HG02938 (cell line): Measurements from ENCODE around the gene SLC6A6.
"Not testable (repeated sequence)": the region's sequence is repeated elsewhere in the genome, so short reads cannot be mapped to it uniquely, and the experiment has no call there.

Experiments used
- ATAC-seq: cut with Tn5 transposase; IDR thresholded peaks from one replicate; pipeline ENCODE4 v1.9.1; 2021; ENCODE audit warnings: mild to moderate bottlenecking, moderate library complexity; ENCODE audit not compliant: unreplicated experiment

SLC6A6 gene

DNA sequence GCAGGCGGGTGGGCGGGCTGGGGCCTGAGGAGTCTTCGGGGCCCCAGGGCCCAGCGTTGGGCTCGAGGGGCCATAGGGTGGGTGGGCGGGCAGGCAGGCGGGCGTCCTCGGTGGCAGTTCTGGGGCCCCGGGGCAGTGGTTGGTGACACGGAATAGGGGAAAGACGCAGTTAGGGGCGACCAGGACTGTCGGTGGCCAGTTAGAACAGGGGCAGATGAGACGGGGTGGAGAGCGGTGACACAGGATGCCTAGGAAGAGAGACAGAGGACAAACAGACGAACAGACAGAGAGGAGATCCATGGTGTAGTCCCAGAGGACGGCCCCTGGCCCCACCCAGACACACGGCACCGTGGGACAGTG, 101.3 kb downstream of the SLC6A6 start:
- ATAC-seq: no peak

- ATAC-seq: no peak
Observed at GRCh38 chr3:14505001-14505802, 102.8 kb downstream of the SLC6A6 start.

GRCh38 chr3:14505803-14506500, 103.5 kb downstream of the SLC6A6 start:
- no peak for ATAC-seq

- no peak for ATAC-seq
Observed at GRCh38 chr3:14506626-14507304, 104.4 kb downstream of the SLC6A6 start.

GRCh38 chr3:14507305-14507741, 104.9 kb downstream of the SLC6A6 start:
- ATAC-seq: no peak

- ATAC-seq: no peak
Observed at GRCh38 chr3:14507757-14508504, 105.5 kb downstream of the SLC6A6 start.

DNA sequence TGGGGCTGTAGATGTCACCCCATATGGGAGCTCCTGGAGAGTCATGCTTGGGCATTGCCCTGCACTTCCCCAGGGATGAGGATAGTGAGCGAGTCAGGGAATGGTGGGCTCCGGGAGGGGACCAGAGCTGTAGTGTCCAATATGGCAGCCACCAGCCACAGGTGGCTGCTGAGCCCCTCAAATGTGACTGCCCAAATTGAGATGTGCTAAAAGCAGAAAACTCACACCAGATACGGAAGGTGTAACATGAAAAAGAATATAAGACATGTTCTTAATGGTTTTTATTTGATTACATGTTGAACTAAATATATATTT, 106.1 kb downstream of the SLC6A6 start:
- ATAC-seq: no peak

DNA sequence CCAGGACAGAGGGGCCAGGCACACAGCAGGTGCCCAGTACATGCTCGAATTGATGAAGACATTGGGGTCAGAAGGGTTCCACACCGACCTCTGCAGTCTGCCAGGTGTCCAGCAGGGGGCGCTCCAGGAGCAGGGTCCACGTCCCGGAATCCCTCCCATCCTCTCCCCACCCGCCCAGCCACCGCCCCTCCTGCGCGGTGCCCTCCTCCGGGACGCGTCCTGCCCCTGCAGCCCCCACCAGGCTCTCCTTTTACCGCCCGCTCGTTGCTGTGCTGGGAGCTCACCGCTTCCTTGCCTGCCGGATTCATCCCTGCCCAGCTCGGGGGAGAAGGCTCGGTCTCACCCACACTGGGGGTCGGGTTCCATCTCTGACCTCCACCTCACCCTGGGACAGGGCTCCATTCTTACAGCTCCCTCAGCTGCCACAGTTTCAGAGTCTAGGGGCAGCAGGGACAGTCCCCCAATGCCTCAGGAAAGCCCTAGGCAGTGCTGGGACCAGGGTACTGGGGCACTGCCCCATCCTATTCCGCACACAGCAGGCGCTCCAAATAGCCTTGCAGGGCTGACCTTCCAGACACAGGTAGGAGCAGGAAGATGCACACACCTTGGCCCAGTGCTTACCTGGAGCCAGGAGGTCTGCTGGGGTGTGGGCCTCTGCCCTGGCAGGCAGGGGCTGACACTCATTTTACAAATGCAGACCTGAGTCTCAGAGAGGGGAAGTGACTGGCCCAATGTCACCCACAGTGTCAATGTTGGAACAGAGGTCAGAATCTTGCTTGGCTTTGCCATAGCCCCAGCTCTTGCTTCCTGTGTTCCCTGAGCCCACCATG, 106.8 kb downstream of the SLC6A6 start:
- no peak for ATAC-seq

- no peak for ATAC-seq
Observed at GRCh38 chr3:14509796-14510100, 107.3 kb downstream of the SLC6A6 start.

DNA sequence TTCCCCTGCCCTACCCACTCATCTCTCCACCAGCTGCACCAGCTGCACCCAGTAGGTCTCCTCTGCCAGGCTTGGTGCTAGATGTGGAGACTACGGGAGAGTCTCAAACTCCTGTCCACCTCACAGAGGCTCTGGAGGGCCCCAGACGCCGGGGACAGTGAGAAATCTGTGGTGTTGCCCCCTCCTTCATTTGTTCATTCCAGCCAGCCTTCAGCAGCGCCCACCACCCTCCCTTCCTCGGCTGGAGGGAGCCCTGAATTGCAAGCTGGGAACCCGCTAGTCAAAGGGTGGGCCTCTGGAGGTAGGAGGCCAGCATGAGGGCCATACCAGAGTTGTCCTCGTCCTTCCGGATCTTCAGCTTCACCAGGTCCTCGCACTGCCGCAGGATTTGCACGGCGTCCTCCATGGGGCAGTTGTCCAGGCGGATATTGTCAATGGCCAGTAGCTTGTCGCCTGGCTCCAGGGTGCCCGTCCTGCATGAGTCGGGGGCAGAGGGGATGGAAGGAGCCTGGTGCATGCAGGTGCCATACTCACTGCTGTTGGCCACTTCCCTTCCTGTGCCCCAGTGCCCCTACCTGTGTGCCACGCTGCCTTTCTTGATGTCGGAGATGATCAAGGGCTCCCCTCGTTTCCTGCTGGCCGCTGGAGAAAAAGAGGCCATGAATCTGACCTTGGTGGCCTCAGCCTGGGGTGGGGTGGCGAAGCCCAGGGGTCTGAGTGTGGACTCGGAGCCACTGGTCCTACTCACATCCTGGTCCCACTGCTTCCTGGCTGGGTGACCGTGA, 108.6 kb downstream of the SLC6A6 start:
- no peak for ATAC-seq

- no peak for ATAC-seq
Observed at GRCh38 chr3:14511623-14512280, 109.3 kb downstream of the SLC6A6 start.

DNA sequence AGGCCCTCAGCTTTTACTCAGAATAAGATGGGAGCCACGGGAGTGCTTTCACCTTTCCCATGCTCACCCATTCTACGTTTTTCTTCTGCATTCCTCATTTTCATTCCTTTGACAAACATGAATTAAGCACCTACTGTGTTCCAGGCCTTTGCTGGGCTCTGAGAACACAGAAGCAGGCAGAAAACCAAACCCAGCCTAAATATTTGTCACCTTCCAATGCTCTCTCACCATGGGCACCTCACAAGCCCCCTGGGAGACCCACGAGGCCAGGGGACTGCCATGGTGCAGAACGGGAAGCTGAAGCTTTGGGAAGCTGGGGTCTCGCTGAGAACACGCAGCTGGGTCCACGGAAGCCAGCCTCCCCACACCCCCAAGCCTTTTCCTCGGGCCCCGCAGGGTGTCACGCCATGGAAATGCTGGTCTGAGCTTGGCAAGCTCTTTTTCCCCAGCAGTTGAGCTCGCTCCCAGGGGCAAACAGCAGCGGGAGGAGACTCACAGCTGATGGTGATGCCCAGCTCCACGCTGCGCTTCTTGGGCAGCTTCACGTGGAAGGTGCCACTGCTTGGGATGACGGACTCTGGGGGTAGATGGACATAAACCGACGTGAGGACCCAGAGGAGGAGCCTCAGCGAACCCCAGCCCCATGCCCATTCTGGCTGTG, 110.0 kb downstream of the SLC6A6 start:
- no peak for ATAC-seq

- no peak for ATAC-seq
Observed at GRCh38 chr3:14512942-14513327, 110.5 kb downstream of the SLC6A6 start.

GRCh38 chr3:14513566-14514322, 111.3 kb downstream of the SLC6A6 start:
- ATAC-seq: no peak

DNA sequence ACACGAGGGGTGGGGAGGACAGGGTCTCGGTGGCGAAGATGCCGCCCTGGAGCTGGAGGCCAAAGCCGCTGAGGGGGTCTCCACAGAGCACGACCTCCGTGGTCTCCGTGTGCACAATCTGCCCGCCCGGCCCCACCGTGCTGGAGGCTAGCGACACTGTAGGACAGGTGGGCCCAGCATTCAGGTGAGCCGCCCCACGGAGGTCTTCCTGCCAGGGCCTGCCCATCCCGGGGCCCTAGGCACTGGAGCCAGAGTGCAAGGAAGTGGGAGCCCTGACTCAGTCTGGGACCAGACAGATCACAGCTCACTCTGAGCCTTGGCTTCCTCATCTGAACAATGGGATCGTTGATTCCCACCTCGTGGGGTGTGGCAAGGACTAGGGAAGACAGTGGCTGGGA, 111.9 kb downstream of the SLC6A6 start:
- ATAC-seq: no peak

- not testable (repeated sequence) for ATAC-seq
Observed at GRCh38 chr3:14515526-14515925, 113.1 kb downstream of the SLC6A6 start.

DNA sequence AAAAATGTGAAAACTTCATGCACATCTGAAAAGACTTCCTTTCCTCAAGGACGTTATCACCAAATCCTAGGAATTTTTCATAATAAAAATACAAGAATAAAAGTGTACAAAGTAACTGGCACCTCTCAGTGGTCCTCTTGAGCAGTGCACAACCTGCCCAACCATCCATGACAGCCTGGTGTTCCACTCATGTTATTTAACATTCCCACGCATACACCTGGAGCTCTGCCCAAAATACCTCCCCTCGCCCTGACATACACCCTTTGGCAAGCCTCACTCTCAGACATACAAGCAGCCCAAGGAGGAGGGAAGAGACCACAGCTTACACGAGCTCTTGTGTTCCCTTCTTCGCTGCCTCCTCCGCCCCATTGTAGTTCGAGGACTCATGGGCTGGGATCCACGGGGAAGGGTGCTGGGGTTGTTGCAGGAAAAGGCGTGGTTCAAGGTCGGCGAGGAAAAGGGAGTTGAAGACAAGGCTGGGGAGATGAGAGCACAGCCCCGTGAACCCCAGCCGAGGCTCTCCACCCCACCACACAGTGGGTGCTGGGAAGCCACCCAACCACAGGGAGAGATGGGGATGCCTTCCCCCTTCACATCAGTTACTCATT, 114.4 kb downstream of the SLC6A6 start:
- no peak for ATAC-seq
